Endothelial cell of hepatic sinusoid (primary cell): ENCODE results near the gene DPP3.
"Not testable (repeated sequence)": the region's sequence is repeated elsewhere in the genome, so short reads cannot be mapped to it uniquely, and the experiment has no call there.

Experiments
- in situ Hi-C: cut with HindIII; loops from 2 replicates; pipeline ENCODE4 v1.10.0; 2017; ENCODE audit warnings: low sequenced_read_pairs

Gene DPP3

DNA sequence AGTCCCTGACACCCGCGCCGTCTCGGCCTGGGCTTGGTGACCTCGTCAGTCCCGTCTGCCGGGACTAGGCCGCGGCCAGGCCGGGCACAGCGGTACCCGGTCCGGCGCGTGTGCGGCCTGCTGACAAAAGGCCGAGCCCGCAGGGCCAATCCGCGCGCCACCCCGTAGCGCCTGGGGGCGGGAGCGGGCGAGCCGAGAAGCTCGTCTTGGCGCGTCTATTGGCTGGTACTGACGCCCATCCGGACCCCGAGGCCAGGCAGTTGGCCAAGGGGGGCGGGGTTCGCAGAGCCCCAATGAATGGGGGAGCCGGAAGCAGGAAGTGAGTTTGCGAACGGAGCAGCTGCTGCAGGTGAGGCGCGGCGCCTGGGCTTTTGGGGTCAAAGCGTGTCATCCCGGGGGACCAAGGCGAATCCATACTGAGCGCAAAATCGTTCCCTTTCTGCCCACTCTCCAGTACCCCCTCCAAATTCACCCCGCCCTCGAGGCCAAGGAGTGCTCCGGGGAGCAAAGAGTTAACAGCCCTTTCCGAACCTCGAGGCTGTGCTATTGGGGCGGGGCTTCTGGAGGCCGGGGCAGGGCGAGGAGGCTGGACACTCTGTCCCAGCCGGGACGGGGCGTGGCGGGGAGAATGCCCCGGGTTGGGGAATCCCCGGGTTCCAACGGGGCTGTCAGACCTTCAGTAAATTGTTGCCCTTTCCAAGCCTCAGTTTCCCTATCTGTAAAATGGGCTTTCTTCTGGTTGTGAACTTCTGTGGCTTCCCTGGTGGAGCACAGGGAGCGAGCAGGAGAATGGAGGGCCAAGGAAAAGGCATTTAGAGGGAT, at the start of gene DPP3:
TSS of gene DPP3 (plus strand) at position 318 of the 822 bp plus-strand sequence. CDS start 1,767 bp downstream, outside the sequence.
- in situ Hi-C loops: no loop called here

GRCh38 chr11:66431287-66431686, 48.9 kb upstream of the DPP3 start:
- in situ Hi-C loops: loop anchor here (5.0 kb wide), 1 partner anchor 99 kb away; no protein-coding TSS in a partner anchor

- in situ Hi-C loops: loop anchor here (5.0 kb wide), 1 partner anchor 100 kb away; no protein-coding TSS in a partner anchor
Measured at GRCh38 chr11:66431871-66432329, 48.3 kb upstream of the DPP3 start.

- in situ Hi-C loops: loop anchor here (5.0 kb wide), 1 partner anchor 100 kb away; no protein-coding TSS in a partner anchor
Measured at GRCh38 chr11:66432597-66432996, 47.6 kb upstream of the DPP3 start.

DNA sequence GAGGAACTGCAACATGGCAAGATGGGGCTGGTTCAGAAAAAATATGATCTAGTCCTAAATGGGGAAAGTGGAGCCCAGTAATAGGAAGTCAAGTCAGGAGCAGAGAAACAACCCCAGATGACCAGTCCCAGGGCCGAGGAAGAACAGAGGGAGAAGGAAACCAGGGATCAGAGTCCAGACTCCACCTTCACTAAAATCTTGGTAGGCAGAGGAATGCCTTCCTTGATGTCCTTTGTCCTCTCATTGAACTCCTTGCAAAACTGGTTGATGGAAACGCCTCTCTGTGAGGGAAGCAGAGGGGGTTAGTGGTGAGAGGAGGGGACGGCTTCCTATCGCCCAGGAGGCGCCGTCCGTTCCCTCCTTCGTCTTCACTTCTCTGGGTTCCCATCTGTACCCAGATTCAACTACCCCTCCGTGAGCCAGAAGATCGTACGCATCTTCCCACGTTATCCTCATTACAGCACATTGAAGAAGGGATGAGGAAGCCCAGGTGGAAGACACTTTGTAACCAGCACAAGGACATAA, 42.2 kb upstream of the DPP3 start:
- in situ Hi-C loops: no loop called here

- in situ Hi-C loops: no loop called here
Measured at GRCh38 chr11:66438504-66439466, 41.4 kb upstream of the DPP3 start, which contains the start of gene MRPL11. MRPL11 (minus strand) TSS chr11:66438848; CDS start chr11:66438754, 94 bp downstream.

GRCh38 chr11:66440101-66440939, 39.9 kb upstream of the DPP3 start:
- in situ Hi-C loops: not testable (repeated sequence)

- in situ Hi-C loops: not testable (repeated sequence)
Measured at GRCh38 chr11:66440940-66441282, 39.3 kb upstream of the DPP3 start.

DNA sequence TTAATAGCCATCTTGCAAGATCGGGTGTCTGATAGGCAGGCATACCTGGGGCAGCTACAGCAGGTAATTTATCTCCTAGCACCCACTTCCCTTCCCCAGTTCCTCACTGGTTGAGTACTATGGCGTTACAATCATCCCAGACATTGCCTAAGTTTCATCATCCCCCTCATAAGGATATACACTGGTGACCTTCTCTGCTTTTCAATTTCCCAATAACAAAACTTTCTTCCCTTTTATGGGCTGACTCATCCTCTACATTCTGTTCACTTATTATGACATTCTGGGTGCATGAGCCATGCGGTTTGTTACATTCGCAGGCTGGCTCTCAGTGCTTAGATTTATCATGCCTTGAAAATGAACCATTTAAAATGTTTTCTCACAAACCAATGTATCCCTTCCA, 36.6 kb upstream of the DPP3 start:
- in situ Hi-C loops: no loop called here

- in situ Hi-C loops: no loop called here
Measured at GRCh38 chr11:66447012-66447411, 33.2 kb upstream of the DPP3 start.

GRCh38 chr11:66448523-66448922, 31.7 kb upstream of the DPP3 start:
- in situ Hi-C loops: no loop called here

GRCh38 chr11:66450560-66450959, 29.7 kb upstream of the DPP3 start:
- in situ Hi-C loops: no loop called here

DNA sequence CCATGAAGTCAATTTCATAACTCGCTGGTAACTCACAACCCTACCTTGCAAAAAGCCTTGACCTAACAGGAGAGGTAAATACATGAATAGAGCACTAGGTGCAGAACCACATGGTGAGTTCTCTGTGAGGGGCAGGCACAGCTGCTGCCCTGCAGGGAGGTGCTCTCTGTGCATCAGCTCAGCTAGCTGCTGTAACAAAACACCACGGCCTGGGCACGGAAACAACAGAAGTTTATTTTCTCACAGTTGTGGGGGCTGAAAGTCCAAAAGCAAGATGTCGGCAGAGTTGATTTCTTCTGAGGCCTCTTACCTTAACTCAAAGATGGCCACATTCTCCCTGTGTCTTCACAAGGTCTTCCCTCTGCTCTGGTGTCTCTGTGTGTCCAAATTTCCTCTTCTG, 28.6 kb upstream of the DPP3 start:
- in situ Hi-C loops: no loop called here

GRCh38 chr11:66454247-66454646, 26.0 kb upstream of the DPP3 start:
- in situ Hi-C loops: no loop called here

DNA sequence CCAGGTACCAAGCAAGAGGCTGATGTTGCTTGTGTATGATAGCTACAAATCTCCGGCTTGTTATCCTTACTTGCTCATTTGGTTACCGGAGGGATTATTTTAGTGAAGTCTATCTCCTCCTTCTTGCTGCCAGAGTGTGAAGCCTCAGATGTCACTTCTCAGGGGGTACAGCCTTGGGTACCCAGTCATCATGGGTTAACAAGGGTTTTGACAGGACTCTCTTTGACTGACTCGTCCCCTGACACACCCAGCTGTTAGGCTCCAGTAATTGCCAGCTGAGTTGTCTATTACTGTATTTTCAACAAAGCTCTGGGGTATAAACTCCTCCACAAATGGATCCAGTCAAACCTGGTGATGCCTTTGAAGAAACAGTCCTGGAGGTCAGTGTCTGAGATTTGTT, 25.4 kb upstream of the DPP3 start:
- in situ Hi-C loops: no loop called here

GRCh38 chr11:66457826-66458225, 22.4 kb upstream of the DPP3 start:
- in situ Hi-C loops: no loop called here

- in situ Hi-C loops: no loop called here
Measured at GRCh38 chr11:66459138-66459778, 21.0 kb upstream of the DPP3 start.

- in situ Hi-C loops: no loop called here
Measured at GRCh38 chr11:66462010-66462409, 18.2 kb upstream of the DPP3 start.

GRCh38 chr11:66462911-66463310, 17.3 kb upstream of the DPP3 start:
- in situ Hi-C loops: no loop called here

- in situ Hi-C loops: not testable (repeated sequence)
Measured at GRCh38 chr11:66464116-66464515, 16.1 kb upstream of the DPP3 start.
